Fibroblast of mammary gland (primary cell): ENCODE data around the gene ERC1.

Experiments
- DNase-seq: peaks from one replicate; pipeline ENCODE4 v3.0.0-alpha.2; 2010; ENCODE audit warnings: low read depth
- H3K4me3 ChIP-seq: 2 replicates; pipeline ENCODE4 v1.5.1; 2011; ENCODE audit warnings: low read depth, mild to moderate bottlenecking, low read length, moderate library complexity; ENCODE audit not compliant: control insufficient read depth
- CTCF ChIP-seq: conservative IDR thresholded peaks from 2 replicates; pipeline ENCODE4 v1.5.1; 2011; ENCODE audit warnings: low read depth, low read length, inconsistent platforms; ENCODE audit not compliant: control insufficient read depth, insufficient read depth

ERC1 gene

GRCh38 chr12:1003600-1004271 lies 12.7 kb downstream of the ERC1 start:
- H3K4me3 ChIP-seq: no peak overlapping the region
- no peak for DNase-seq
- TF ChIP-seq CTCF: no peak

GRCh38 chr12:1006255-1006654 lies 15.2 kb downstream of the ERC1 start:
- H3K4me3 ChIP-seq: no peak overlapping the region
- no peak for TF ChIP-seq CTCF
- DNase-seq: no peak

- DNase-seq: no peak
- no peak overlapping the region for H3K4me3 ChIP-seq
- TF ChIP-seq CTCF: no peak
Measured at GRCh38 chr12:1007276-1007675, 16.3 kb downstream of the ERC1 start.

GRCh38 chr12:1007994-1008393 lies 17.0 kb downstream of the ERC1 start:
- no peak for TF ChIP-seq CTCF
- no peak overlapping the region for H3K4me3 ChIP-seq

GRCh38 chr12:1011091-1011490 lies 20.1 kb downstream of the ERC1 start:
- no peak for DNase-seq
- no peak overlapping the region for H3K4me3 ChIP-seq
- TF ChIP-seq CTCF: no peak

More at GRCh38 chr12:1007994-1008393, 17.0 kb downstream of the ERC1 start:
- DNase-seq: no peak

- no peak overlapping the region for H3K4me3 ChIP-seq
- peak; percentile 90 for DNase-seq
- TF ChIP-seq CTCF: no peak
Measured at GRCh38 chr12:1013618-1014489, 22.8 kb downstream of the ERC1 start.
